Activated T-helper 2 cell treated with anti-CD3 and anti-CD28 coated beads, Interferon-gamma antibody, Interleukin-2, Interleukin-4, amounts not matched to agents 10 μg/mL and 5 μg/mL and 100 μg/mL, durations not matched to agents 14 hours and 24 hours and 36 hours (primary cell): ENCODE data around the gene FOXC1. TPM values are rescaled to one million over a fixed set of nuclear protein-coding genes. Genes with fewer than 3 reads are reported as not detected.
A peak's percentile ranks its signal among the peaks of the same experiment; 100 is the strongest.

Experiments used
- DNase-seq: peaks from one replicate; pipeline ENCODE4 v3.0.0; 2021; ENCODE audit warnings: low spot score
- H3K27ac Mint-ChIP-seq: one replicate; pipeline ENCODE4 v1.8.0; 2021; ENCODE audit warnings: mixed read lengths
- H3K27me3 Mint-ChIP-seq: one replicate; pipeline ENCODE4 v1.8.0; 2021; ENCODE audit warnings: low read depth, mixed read lengths
- H3K36me3 Mint-ChIP-seq: one replicate; pipeline ENCODE4 v1.8.0; 2021; ENCODE audit warnings: low read depth, mixed read lengths
- H3K4me1 Mint-ChIP-seq: one replicate; pipeline ENCODE4 v1.8.0; 2021; ENCODE audit warnings: low read depth, mixed read lengths
- H3K4me3 Mint-ChIP-seq: one replicate; pipeline ENCODE4 v1.8.0; 2021; ENCODE audit warnings: low read depth, mild to moderate bottlenecking, moderate library complexity, mixed read lengths
- H3K9me3 Mint-ChIP-seq: one replicate; pipeline ENCODE4 v1.8.0; 2021; ENCODE audit warnings: mixed read lengths
- intact Hi-C: fragments of 100-400 bp; cut with micrococcal nuclease; formaldehyde crosslinking; loops from one replicate; pipeline ENCODE4 v1.15.1; 2023
- total RNA-seq: library from RNA; stranded (reverse); gene quantifications from 2 replicates; pipeline ENCODE4 v1.2.3, GENCODE V29; 2022

The FOXC1 gene
- 0.05 and 0.07 TPM in 2 replicates for total RNA-seq

DNA sequence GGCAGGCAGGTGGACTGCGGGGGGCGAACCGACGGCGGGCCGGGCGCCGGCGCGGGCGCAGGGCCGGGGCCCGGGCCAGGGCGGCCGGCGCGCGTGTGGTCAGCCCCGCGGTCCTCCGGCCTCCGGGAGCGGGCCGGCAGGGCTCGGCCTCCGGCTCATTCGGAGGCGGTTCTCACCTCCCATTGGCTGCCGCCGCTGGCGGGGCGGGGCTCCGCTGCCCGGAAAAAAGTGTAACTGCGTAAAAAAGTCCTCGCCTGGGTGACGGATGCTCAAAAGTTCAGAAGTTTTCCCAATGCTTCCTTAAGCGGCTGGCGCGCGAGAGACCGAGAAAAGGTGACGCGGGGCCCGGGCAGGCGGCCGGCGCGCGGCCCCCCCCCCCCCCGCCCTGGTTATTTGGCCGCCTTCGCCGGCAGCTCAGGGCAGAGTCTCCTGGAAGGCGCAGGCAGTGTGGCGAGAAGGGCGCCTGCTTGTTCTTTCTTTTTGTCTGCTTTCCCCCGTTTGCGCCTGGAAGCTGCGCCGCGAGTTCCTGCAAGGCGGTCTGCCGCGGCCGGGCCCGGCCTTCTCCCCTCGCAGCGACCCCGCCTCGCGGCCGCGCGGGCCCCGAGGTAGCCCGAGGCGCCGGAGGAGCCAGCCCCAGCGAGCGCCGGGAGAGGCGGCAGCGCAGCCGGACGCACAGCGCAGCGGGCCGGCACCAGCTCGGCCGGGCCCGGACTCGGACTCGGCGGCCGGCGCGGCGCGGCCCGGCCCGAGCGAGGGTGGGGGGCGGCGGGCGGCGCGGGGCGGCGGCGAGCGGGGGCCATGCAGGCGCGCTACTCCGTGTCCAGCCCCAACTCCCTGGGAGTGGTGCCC, at the start of gene FOXC1:
FOXC1 (plus strand) TSS at position 268 of the 849 bp plus-strand sequence; CDS start at position 799, 531 bp downstream.
- peaks cover 18% of the 10 kb centered on the region for H3K4me1 Mint-ChIP-seq
- peaks cover 62% of the 10 kb centered on the region for H3K27me3 Mint-ChIP-seq
- intact Hi-C loops: loop anchor here (5.0 to 10.0 kb wide), 2 partner anchors 298 to 1145 kb away; partner anchors contain the start of genes FOXQ1 and MYLK4
- H3K9me3 Mint-ChIP-seq: no peaks in the 10 kb centered on the region
- H3K27ac Mint-ChIP-seq: peak within 1 kb of the TSS; percentile 55
- no peak for DNase-seq
- no peaks in the 10 kb centered on the region for H3K36me3 Mint-ChIP-seq
- H3K4me3 Mint-ChIP-seq: peak within 1 kb of the TSS; percentile 51

DNA sequence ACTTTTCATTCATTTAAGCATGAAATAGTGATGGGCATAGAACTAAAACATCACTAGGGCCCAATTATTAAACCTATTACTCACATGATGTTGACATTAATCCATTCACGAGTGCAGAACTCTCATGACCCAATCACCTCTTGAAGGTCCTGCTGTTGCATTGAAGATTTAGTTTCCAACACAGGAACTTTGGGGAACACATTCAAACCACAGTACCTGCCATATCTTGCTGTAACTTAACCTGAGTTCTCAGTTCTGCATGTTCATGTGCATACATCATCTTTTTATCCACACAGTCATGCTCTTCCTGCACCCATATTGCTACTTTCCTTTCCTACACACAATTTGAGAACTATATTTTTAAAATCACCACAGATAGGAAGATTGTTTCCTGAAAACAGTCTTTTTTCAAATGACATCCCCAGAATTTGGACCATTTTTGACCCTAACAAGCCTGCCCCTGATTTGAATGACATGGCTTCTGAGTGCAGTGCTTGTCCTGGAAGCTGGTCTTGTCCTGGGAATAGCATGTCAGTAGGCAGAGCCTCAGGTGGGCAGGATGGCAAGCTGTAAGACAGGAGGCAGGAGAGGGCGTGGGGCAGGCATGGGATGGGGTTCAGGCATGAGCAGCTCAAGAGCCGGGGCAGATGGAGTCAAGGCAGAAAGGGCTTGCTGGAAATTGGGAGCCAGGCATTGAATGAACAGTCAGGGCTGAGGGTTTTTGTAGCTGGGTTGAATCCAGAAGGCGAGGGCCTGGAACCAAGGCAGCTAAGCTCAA, 49.2 kb upstream of the FOXC1 start:
- intact Hi-C loops: no loop called here
- Mint-ChIP-seq H3K9me3 (no peaks in the 10 kb centered on the region), H3K36me3 (no peaks in the 10 kb centered on the region), H3K27ac (no peak overlapping the region), H3K4me3 (no peak overlapping the region), H3K4me1 (no peaks in the 10 kb centered on the region), H3K27me3 (peaks cover 42% of the 10 kb centered on the region)
- DNase-seq: no peak

DNA sequence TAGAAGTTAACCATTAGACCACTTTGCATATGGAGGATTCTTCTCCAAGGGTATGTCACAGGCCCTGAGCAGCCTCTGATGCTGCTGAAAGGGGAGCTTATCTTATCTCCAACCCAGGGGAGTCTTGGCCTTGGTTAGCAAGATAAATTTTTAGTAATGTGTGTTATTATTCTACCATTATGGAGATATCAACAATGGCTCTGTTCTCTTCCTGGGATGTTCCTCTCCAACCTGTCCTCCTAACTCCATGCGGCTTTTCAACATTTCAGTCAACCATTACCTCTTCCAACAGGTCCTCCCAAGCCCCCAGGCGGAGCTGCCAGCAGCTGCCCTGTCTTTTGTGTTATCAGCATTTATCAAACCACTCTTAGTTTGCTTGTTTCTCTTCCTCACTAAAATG, 48.4 kb upstream of the FOXC1 start:
- H3K27me3 Mint-ChIP-seq: peaks cover 38% of the 10 kb centered on the region
- H3K4me1 Mint-ChIP-seq: no peaks in the 10 kb centered on the region
- H3K36me3 Mint-ChIP-seq: no peaks in the 10 kb centered on the region
- no peaks in the 10 kb centered on the region for H3K9me3 Mint-ChIP-seq
- no peak for DNase-seq
- intact Hi-C loops: no loop called here
- H3K4me3 Mint-ChIP-seq: no peak overlapping the region
- H3K27ac Mint-ChIP-seq: no peak overlapping the region

DNA sequence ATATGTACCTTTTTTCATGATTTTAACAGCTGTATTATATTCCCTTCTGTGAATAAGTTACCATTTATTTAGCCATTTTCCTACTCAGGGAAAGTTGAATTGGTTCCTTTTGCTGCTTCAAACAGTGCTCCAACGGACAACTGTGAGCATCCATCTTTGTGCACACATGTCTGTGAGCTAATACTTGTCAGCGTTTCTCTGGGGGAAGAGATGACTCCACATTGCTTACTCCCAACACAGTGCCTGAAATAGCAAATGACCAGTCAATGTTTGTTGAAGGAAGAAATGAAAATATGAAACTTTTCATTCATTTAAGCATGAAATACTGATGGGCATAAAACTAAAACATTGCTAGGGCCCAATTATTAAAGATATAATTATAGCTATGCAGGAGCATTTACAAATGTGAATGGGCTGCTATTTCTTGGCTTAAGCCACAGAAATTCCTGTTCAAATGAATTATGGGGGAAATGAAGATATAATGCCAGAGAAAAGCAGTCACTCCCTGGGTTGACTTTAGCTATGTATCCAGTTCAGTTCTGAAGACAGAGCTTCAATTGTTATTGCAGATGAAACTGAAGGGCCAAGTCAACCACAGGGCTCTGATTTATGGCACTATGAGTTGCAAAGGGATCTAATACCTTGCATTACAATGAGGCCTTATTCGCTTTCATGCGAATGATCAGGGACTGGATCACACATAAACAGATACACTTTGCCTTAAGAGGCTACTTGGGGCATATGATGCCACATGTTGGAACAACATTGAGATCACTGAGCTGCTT, 47.4 kb upstream of the FOXC1 start:
- no peak for DNase-seq
- Mint-ChIP-seq H3K27me3 (peaks cover 36% of the 10 kb centered on the region), H3K36me3 (no peaks in the 10 kb centered on the region), H3K9me3 (no peaks in the 10 kb centered on the region), H3K4me1 (no peaks in the 10 kb centered on the region), H3K4me3 (no peak overlapping the region), H3K27ac (no peak overlapping the region)
- intact Hi-C loops: no loop called here

DNA sequence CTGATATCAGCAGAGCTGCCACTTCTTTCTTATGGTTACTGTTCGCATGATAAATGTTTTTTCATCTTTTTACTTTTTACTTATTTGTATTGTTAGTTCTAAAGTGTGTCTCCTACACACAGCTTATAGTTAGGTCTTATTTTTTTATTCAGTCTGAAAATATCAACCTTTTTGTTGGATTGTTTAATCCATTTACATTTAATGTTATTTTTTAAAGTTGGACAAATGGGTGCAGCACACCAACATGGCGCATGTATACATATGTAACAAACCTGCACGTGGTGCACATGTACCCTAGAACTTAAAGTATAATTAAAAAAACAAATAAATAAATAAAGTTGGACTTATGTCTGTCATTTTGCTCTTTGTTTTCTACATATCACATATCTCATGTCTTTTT, 40.3 kb upstream of the FOXC1 start:
- DNase-seq: no peak
- H3K27ac Mint-ChIP-seq: no peak overlapping the region

DNA sequence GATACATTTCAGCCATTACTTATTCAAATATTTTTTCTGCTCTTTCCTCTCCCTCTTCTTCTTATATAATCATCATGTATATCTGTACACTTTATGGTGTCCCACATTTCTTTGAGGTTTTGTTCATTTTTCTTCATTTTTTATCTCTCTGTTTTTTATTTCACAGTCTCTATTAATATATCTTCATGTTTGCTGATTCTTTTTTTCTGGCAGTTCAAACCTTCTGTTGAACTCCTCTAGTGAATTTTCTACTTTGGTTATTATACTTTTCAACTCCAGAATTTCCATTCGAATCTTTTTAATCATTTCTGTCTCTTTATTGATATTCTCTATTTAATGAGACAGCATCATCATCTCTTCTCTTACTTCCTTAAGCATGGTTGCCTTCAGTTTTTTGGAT, 38.9 kb upstream of the FOXC1 start:
- H3K9me3 Mint-ChIP-seq: peaks cover 20% of the 10 kb centered on the region
- H3K4me3 Mint-ChIP-seq: no peak overlapping the region
- H3K27ac Mint-ChIP-seq: no peak overlapping the region
- intact Hi-C loops: no loop called here
- no peak for DNase-seq
- H3K27me3 Mint-ChIP-seq: peaks cover 10% of the 10 kb centered on the region
- peaks cover 4% of the 10 kb centered on the region for H3K36me3 Mint-ChIP-seq
- no peaks in the 10 kb centered on the region for H3K4me1 Mint-ChIP-seq

More for the DNA sequence above, 40.3 kb upstream of the FOXC1 start:
- H3K4me1 Mint-ChIP-seq: no peaks in the 10 kb centered on the region
- no peak overlapping the region for H3K4me3 Mint-ChIP-seq
- intact Hi-C loops: no loop called here
- peaks cover 4% of the 10 kb centered on the region for H3K36me3 Mint-ChIP-seq
- peaks cover 20% of the 10 kb centered on the region for H3K9me3 Mint-ChIP-seq
- peaks cover 15% of the 10 kb centered on the region for H3K27me3 Mint-ChIP-seq

DNA sequence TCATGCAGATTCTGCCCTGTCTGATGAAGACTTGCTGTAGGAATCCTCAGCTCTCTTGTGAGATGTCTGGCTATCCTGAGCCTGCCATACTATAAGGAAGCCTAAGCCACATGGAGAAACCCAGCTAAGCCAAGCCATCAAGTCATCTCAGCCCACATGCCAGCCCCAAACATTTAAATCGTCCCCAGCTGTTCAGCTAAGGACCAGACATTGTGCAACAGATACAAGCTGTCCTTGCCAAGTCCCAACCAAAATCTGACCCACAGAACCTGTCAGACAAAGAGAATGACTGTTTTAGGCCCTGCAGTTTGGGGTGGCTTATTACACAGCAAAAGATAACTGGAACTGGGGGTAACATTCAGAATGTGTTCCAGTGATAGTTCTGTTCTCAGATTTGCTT, 36.8 kb upstream of the FOXC1 start:
- intact Hi-C loops: no loop called here

DNA sequence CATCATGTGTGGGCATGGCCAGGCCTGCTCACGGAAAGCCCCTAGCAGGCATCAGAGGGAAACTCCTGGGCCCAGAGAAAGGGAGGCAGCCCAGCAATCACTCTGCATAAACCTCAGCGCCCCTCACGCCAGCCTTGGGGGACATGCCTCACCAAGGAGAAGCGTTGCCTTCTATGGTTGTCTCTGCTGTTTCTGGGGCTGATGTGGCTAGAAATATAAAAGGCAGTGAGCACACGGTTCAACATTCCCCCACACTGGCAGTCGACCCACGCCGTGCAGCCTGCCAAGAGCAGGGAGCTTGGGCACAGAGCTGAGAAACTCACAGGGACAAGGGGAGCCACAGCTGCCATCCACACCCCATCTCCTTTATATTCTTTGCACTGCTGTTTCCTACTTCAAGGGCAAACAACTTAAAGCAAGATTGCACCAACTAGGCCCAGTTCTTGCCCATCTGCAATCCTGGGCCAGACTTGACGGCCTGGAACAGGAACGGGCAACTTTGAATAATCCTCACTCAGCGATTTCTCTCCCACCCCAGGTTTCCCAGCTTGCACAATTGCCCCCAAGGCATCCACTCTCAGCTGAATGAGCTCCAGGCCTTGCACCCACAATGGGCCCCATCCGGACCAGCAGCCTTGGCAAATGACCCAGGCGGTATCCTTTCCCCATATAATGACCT, 35.5 kb upstream of the FOXC1 start:
- H3K4me1 Mint-ChIP-seq: no peaks in the 10 kb centered on the region
- peaks cover 20% of the 10 kb centered on the region for H3K9me3 Mint-ChIP-seq
- H3K36me3 Mint-ChIP-seq: peaks cover 4% of the 10 kb centered on the region
- peaks cover 7% of the 10 kb centered on the region for H3K27me3 Mint-ChIP-seq
- H3K27ac Mint-ChIP-seq: no peak overlapping the region
- H3K4me3 Mint-ChIP-seq: no peak overlapping the region
- intact Hi-C loops: no loop called here
- DNase-seq: no peak

More for the DNA sequence above, 36.8 kb upstream of the FOXC1 start:
- Mint-ChIP-seq H3K27ac (no peak overlapping the region), H3K9me3 (peaks cover 20% of the 10 kb centered on the region), H3K27me3 (peaks cover 10% of the 10 kb centered on the region), H3K36me3 (peaks cover 4% of the 10 kb centered on the region), H3K4me3 (no peak overlapping the region), H3K4me1 (no peaks in the 10 kb centered on the region)
- no peak for DNase-seq

DNA sequence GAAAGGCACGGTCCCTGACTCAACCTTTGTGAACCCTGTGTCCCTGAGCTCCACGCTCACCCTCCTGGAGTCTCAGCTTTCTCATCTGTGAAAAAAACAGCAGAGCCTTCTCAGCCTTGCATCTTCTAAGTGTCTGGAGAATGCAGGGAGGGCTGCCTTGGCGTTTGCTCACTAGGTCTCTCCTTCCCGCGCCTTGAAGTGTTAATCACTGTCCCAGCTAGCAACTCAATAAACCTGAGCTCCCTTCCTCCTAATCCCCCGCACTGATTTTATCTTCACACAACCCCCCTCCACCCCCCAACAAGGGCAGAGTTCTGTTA, 34.9 kb upstream of the FOXC1 start:
- intact Hi-C loops: no loop called here
- H3K4me1 Mint-ChIP-seq: no peaks in the 10 kb centered on the region
- peaks cover 7% of the 10 kb centered on the region for H3K27me3 Mint-ChIP-seq
- DNase-seq: no peak
- H3K9me3 Mint-ChIP-seq: peaks cover 20% of the 10 kb centered on the region
- H3K36me3 Mint-ChIP-seq: peaks cover 4% of the 10 kb centered on the region
- no peak overlapping the region for H3K4me3 Mint-ChIP-seq
- no peak overlapping the region for H3K27ac Mint-ChIP-seq

DNA sequence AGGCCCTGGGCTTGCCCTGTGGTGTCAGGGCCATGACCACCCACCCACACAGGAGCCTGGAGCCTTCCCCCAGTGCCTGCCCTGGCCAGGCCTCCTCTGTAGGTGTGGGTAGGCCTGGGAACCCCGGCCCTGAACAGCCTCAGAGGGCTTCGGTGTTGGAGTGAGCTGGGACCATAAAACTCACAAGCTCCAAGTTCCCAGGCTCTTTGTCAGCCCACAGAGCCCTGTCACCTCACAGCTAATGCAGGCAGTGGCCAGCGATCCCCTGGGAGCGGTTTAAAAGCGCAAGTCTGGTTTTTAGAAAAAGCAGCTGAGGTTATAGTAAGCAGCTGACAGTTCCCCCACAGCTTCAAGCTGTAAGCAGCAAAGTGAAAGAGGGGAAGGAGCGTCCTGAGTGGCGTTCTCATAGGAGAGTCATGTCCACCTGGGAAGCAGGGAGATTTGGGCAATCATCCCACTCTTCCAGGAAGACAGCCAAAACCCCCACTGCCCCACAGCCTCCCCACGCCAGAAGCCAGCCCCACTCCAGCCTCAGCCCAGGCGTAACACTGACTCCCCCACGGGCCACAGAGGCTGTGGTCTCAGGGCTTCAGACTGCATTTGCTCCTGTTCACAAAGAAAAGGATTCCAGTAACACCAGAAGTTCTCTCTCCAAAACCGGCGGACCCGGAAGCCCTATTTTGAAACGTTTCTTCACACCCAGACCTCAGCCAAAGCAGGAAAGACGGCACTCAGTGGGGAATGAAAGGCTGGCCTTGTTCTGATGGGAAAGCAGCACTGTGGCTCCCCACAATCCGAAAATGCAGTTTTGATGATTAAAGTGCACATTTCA, 34.3 kb upstream of the FOXC1 start:
- Mint-ChIP-seq H3K4me1 (no peaks in the 10 kb centered on the region), H3K9me3 (peaks cover 15% of the 10 kb centered on the region), H3K27ac (no peak overlapping the region), H3K27me3 (peaks cover 7% of the 10 kb centered on the region), H3K4me3 (no peak overlapping the region), H3K36me3 (peaks cover 4% of the 10 kb centered on the region)
- intact Hi-C loops: no loop called here
- no peak for DNase-seq

DNA sequence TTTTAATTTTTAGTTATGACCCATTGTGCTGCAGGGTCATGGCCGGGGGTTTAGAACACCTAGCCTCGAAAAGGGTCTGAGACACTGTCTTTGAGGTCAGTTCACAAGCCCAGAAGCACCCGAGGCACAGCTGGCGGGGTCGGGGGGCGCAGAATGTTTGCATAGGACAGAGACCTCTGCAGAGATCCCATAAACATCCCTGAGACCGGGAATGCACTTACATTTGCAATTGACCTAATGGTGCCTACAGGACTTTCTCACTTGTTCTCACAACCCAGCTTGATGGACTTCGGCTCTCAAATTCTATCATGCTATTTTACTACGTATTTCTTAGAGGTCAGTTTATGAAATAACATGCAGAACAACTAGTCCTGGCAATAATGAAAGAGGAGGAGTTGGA, 33.5 kb upstream of the FOXC1 start:
- Mint-ChIP-seq H3K4me1 (no peaks in the 10 kb centered on the region), H3K9me3 (peaks cover 7% of the 10 kb centered on the region), H3K4me3 (no peak overlapping the region), H3K27me3 (peaks cover 4% of the 10 kb centered on the region), H3K27ac (no peak overlapping the region), H3K36me3 (no peaks in the 10 kb centered on the region)
- intact Hi-C loops: no loop called here
- DNase-seq: no peak

DNA sequence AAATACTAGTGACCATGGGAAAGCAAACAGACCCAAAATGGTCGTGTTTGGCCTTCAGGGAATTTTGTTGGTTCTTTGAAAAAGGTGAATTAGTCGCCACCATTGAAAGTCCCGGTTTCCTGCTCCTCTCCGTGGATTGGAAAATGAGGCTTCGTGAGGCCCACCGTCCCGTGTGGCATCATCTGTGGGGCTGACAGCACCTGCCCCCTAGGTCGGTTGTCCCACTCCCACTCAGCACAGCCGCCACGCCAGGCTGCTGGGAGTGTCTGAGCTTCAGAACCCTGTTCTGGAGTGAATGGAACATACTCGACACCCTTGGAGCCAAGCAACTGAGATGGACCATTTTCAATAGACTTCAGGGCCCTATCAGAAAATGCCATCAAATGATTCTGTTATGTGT, 33.0 kb upstream of the FOXC1 start:
- Mint-ChIP-seq H3K9me3 (peaks cover 2% of the 10 kb centered on the region), H3K27me3 (peaks cover 2% of the 10 kb centered on the region), H3K4me1 (no peaks in the 10 kb centered on the region), H3K27ac (no peak overlapping the region), H3K36me3 (no peaks in the 10 kb centered on the region), H3K4me3 (no peak overlapping the region)
- intact Hi-C loops: no loop called here
- no peak for DNase-seq
